WI38 (cell line): ENCODE results near the gene TACR1.
"Not testable (repeated sequence)": the region's sequence is repeated elsewhere in the genome, so short reads cannot be mapped to it uniquely, and the experiment has no call there.

Experiments used
- H3K4me3 ChIP-seq: 2 replicates; pipeline ENCODE4 v1.5.1; 2011; ENCODE audit warnings: low read depth, mild to moderate bottlenecking, control low read depth, low read length
- TF ChIP-seq, protein P1 (sequence below): IDR thresholded peaks from 2 replicates; pipeline ENCODE4 v1.5.1; 2012; ENCODE audit warnings: low read depth, mild to moderate bottlenecking, control low read depth, low read length

Gene TACR1

DNA sequence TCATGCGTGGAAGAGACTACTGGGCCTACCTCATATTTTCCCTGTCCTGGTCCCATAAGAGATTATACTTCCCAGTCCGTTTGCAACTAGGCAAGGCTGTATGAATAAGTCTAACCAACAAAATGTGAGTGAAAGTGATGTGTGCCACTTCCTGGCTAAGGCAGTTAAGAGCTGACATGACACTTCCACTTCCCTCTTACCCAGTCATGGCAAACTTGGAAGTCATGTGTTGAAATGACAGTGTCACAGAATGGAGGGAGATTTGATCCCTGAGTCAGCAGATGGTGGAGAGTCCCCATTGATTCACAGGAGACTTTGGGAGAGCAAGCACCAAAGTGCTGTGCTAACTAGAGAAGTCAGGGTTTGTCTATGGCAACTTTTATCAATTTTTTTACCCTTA, 36.4 kb downstream of the TACR1 start:
- no peak overlapping the region for H3K4me3 ChIP-seq
- TF ChIP-seq, protein P1, sequence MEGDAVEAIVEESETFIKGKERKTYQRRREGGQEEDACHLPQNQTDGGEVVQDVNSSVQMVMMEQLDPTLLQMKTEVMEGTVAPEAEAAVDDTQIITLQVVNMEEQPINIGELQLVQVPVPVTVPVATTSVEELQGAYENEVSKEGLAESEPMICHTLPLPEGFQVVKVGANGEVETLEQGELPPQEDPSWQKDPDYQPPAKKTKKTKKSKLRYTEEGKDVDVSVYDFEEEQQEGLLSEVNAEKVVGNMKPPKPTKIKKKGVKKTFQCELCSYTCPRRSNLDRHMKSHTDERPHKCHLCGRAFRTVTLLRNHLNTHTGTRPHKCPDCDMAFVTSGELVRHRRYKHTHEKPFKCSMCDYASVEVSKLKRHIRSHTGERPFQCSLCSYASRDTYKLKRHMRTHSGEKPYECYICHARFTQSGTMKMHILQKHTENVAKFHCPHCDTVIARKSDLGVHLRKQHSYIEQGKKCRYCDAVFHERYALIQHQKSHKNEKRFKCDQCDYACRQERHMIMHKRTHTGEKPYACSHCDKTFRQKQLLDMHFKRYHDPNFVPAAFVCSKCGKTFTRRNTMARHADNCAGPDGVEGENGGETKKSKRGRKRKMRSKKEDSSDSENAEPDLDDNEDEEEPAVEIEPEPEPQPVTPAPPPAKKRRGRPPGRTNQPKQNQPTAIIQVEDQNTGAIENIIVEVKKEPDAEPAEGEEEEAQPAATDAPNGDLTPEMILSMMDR: no peak

DNA sequence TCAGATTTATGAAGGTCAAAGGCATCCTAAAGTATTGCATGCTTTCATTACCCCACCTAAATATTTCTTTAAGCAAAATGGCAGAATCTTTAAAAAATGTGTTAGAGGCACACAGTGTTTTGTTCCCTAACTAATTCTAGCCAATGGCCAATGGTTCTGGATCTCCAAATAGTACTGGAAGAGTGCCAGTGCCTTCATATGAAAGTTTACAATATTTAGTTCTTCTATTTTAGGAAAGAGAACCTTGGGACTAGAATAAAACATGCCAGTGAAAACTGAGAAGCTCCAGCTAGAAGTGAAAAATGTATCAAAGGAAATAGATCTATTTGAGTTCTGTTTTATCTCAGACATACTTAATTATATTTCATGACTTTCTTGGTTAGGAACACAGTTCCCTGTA, 37.1 kb downstream of the TACR1 start:
- H3K4me3 ChIP-seq: no peak overlapping the region
- TF ChIP-seq, protein P1: no peak

DNA sequence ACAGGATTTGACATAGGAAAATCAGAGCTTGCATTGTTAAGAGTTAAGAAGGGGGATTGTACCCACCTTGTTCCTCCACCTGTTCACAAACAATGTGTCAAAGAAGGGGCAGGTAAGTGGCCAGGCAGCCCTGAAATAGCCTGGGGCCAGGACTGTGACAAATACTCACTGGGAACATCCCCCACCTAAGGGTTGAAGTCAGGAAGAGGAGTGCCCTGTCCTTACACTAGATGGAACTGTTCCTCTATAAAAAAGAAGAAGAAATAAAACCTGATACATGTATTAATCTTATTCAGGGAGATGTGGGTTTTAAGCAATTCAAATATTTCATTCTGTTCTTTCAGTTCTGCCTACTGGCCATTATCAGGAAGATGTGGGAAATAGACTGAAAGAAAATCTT, 41.9 kb downstream of the TACR1 start:
- TF ChIP-seq, protein P1: 0 out of 2 replicates have a peak, but pooled peaks have one; percentile 13

DNA sequence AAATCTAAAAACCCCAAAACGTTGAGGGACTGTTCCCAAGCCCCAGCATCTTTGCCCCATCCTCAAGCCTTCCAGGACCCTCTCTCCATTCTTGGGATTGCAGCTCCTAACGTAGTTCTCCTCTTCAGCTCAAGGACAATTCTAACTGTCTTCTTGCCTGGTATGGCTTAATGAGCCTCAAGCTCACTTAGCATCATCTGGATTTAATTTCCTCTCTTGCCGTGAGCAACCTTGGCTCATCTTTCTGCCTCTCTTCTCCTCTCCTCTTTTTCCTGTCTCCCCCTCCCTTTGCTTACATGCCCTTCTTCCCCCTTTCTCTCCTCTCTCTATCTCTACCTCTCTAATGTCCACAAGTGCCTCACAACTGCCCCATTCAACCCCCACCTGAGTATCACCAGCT, 44.2 kb downstream of the TACR1 start:
- H3K4me3 ChIP-seq: no peak overlapping the region
- TF ChIP-seq, protein P1: no peak

More for the DNA sequence above, 41.9 kb downstream of the TACR1 start:
- no peak overlapping the region for H3K4me3 ChIP-seq

DNA sequence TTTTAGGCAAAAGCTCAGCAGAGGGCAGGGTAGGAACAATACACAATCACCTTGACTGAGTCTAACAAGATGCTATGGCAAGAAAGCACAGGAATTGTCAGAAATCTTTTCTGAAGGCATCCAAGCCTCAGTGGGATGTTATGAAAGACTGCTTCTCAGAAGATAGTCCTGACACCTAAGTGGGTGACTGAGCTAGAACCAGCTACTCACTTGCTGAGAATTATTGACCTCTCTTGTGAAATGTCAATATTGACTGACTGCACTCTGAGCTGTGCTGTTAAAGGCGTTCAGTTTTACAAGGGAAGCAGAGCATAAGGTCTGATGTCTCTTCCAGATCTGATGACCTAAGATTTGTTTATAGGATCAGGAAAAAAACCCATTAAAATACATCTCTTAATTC, 46.1 kb downstream of the TACR1 start:
- no peak overlapping the region for H3K4me3 ChIP-seq

DNA sequence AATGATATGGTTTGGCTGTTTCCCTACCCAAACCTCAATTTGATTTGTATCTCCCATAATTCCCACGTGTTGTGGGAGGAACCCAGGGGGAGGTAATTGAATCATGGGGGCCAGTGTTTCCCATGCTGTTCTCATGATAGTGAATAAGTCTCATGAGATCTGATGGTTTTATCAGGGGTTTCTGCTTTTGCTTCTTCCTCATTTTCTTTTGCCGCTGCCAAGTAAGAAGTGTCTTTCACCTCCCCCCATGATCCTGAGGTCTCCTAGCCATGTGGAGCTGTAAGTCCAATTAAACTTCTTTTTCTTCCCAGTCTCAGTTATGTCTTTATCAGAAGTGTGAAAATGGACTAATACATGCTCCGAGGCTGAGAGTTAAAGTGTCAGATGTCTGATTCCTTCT, 47.1 kb downstream of the TACR1 start:
- not testable (repeated sequence) for H3K4me3 ChIP-seq

More for the DNA sequence above, 46.1 kb downstream of the TACR1 start:
- TF ChIP-seq, protein P1: no peak

DNA sequence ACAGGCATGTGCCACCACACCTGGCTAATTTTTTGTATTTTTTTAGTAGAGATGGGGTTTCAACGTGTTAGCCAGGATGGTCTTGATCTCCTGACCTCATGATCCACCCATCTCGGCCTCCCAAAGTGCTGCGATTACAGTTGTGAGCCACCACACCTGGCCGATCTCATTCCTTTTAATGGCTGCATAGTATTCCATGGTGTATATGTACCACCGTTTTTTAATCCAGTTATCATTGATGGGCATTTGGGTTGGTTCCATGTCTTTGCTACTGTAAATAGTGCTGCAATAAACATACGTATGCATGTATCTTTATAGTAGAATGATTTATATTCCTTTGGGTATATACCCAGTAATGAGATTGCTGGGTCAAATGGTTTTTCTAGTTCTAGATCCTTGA, 51.4 kb downstream of the TACR1 start:
- not testable (repeated sequence) for H3K4me3 ChIP-seq

DNA sequence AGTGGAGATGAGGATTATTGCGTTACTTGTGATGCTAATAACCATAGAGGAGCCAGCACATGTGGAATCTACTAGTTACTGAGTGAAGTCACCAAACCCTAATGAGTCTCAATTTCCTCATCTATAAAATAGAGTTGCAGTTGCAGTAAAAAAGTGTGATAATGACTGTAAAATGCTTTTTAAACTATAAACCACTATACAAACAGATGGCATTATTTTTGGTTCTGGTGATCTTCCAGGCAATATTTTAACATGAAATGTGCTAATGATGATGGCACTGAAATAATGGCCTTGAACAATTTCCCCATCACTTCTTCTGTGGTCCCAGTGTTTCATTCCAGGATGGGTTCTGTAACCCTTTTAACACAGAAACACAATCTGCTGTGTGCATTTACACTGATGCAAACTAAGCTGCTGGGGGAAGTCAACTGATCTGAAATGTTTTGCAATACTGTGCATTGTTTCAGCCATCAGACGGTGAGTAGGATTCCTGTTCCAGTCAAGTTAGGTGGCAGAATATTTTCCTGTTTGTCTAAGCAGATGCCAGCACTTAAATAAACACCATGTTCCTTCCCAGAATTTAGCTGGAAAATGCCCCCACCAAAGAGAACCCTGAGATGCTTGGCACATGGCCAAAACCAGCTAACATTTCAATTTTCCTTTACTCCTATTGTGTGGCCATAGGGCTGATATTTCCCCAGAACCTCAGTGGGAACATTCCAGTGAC, 52.6 kb downstream of the TACR1 start:
- TF ChIP-seq, protein P1: no peak
- no peak overlapping the region for H3K4me3 ChIP-seq

DNA sequence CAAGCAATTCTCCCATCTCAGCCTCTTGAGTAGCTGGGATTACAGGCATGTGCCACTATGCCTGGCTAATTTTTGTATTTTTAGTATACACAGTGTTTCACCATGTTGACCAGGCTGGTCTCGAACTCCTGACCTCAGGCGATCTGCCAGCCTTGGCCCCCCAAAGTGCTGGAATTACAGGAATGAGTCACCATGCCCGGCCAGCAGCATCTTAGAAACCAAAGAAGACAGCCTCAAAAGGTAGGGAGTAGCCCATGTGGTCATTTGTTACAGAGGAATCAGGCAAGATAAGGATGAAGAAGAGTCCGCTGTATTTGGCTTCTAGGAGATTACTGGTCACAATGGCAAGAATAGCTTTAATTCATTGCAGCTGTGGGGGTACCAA, 53.1 kb downstream of the TACR1 start:
- H3K4me3 ChIP-seq: not testable (repeated sequence)
